Measurements from ENCODE around the gene DGKH. TPM values are rescaled to one million over a fixed set of nuclear protein-coding genes. Genes with fewer than 3 reads are reported as not detected.

DGKH gene, protein sequence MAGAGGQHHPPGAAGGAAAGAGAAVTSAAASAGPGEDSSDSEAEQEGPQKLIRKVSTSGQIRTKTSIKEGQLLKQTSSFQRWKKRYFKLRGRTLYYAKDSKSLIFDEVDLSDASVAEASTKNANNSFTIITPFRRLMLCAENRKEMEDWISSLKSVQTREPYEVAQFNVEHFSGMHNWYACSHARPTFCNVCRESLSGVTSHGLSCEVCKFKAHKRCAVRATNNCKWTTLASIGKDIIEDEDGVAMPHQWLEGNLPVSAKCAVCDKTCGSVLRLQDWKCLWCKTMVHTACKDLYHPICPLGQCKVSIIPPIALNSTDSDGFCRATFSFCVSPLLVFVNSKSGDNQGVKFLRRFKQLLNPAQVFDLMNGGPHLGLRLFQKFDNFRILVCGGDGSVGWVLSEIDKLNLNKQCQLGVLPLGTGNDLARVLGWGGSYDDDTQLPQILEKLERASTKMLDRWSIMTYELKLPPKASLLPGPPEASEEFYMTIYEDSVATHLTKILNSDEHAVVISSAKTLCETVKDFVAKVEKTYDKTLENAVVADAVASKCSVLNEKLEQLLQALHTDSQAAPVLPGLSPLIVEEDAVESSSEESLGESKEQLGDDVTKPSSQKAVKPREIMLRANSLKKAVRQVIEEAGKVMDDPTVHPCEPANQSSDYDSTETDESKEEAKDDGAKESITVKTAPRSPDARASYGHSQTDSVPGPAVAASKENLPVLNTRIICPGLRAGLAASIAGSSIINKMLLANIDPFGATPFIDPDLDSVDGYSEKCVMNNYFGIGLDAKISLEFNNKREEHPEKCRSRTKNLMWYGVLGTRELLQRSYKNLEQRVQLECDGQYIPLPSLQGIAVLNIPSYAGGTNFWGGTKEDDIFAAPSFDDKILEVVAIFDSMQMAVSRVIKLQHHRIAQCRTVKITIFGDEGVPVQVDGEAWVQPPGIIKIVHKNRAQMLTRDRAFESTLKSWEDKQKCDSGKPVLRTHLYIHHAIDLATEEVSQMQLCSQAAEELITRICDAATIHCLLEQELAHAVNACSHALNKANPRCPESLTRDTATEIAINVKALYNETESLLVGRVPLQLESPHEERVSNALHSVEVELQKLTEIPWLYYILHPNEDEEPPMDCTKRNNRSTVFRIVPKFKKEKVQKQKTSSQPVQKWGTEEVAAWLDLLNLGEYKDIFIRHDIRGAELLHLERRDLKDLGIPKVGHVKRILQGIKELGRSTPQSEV
- 3.4 TPM for polyA plus RNA-seq (2013, experiment 1 of 2; ENCODE audit: insufficient read length)
- 3.8 TPM for polyA plus RNA-seq (2013, experiment 2 of 2; ENCODE audit: insufficient read length)

- no peak for DNase-seq
These were observed at the start of gene DGKH for GRCh38 chr13:42048342-42048683. TSS of gene DGKH (plus strand) at chr13:42048648. CDS start at chr13:42048774, 126 bp downstream.

GRCh38 chr13:42000846-42001245 lies 47.6 kb upstream of the DGKH start:
- peak; percentile 24 for DNase-seq

GRCh38 chr13:42001580-42001979 lies 46.9 kb upstream of the DGKH start:
- peak; percentile 57 for DNase-seq

DNA sequence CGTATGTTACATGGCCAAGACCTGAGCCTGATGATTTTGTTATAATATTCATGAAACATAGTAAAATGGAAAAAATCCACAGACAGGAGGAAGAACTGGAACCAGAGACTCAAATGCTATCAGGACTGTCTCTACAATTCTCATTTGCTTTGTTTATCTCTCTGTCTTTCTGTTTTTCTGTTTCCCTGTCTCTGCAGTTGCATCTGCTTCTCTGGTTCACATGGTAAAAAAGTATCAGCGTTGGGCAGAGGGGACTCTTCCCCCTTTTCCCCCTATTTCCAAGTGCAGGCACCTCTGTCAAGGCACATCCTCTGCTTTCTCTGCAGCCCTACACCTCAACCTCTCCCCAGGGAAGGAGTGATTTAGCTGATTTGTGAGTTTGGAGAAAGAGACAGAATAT lies 46.4 kb upstream of the DGKH start:
- DNase-seq, result no peak

DNA sequence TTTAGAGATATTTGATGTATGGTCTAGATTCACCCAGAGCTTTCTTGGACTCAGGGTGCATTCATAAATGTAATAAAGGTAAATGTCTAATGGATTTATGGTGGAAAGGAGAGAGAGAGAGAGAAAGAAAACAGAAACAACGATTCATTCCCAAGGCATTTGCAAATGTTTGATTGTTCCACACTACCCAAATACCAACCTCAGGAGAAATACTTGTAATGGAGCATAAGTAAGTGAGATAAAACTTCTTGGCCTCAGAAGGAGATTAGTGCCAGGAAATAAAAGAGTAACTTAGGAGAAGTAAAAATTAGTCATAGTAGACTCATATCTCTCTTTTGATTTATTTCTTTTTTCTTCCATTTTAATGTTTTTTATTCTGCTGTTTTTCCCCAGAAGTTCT lies 40.6 kb upstream of the DGKH start:
- peak; percentile 13 for DNase-seq

DNA sequence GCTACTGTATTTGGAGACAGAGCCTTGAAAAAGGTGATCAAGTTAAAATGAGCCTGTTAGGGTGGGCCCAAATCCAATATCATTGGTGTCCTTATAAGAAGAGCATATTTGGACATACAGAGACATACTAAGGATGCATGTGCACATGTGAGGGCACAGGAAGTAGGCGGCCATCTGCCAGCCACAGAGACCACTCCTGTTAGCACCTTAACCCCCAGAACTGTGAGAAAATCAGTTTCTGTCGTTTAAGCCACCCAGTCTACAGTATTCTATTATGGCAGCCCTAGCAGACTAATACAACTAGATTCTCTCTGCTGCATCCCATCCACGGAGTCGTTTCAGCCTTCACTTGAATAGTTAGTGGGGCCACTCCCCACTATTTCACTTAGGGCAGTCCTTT lies 39.4 kb upstream of the DGKH start:
- DNase-seq, result no peak

DNA sequence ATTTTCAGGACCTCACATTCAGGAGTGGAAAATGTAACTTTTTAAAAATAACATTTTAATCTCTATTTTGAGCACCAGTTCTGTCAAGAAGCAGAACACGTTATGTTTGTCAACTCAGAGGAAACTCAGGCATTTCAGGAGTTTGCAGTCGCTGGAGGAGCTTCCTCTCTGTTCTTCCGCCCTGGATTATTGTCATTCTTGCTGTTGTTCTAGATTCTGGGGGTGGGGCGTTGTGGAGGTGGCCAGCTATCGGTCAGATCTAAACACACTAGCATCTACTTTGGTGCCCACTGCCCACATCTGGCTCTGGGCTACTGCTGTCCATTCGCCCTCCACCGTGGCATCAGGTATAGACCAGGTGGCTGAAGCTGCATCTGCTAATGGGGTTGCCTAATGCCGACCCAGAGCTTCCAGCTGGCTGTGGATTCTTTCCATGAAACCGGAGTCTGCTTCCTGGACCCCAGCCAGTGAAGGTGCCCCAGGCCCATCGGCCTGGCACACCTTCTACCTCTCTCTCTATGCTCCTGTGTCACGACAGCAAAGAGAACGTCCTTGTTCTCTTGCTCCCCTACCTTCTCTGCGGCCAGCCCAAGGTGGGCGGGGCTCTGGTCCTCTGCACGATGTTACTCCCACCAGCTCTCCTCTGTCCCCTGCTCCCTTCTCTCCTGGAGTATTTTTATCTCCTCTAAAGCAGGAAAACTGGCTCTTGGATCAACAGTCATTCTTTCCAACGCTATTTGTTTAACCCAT lies 36.7 kb upstream of the DGKH start:
- DNase-seq, result no peak

GRCh38 chr13:42014119-42014518 lies 34.3 kb upstream of the DGKH start:
- DNase-seq, result no peak

- no peak for DNase-seq
These were observed 31.2 kb upstream of the DGKH start for GRCh38 chr13:42017264-42017663.

DNA sequence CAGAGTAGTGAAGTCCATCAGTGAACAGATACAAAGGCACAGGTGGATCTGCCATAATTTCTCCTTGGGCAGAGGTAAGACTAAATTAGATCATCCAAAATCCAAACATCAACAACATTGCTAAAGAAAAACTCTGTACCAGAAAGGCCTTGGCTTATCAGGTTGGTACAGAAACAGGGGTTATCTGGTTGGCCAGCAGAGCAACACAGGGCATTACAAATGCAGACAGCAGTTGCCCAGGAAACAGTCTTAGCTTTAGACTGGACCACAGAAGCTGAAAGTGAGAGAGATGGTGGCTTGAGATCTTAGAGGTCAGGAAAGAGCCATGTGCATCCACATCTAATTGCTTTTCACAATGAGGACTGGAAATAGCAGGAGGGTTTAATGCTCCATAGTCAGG lies 26.6 kb upstream of the DGKH start:
- no peak for DNase-seq

- no peak for DNase-seq
These were observed 26.1 kb upstream of the DGKH start for GRCh38 chr13:42022336-42022735.

DNA sequence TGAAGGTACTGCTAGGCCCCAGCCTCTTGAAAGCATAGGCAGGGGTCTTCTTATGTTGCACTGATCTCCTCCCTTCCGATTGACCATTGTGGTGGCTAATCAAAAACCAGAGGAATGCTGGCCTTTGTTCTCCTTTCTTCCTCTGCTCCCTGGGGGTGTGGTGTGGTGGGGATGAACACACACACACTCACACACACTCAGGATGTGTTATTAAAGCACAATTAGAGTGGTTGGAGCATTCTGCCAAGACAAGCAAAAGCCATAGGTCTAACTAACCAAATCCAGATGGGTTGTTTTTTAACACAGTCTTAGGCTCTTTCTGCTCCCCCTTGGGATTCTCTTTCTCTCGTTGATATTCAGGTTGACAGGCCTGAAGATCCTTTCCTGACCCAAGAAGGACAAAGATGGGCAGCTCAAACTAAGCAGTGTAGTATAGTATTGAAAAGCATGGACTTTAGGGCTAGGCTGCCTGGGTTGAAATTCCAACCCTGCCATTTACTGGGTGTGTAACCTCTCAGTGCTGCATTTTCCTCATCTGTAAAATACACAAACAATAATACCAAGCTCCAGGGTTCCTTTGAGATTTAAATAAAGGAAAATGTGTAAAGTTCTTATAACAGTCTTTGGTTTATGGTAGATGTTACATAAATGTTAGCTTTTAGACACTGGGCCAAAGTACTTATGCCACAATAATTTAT lies 25.5 kb upstream of the DGKH start:
- DNase-seq, result peak; percentile 58

- DNase-seq, result no peak
These were observed 21.2 kb upstream of the DGKH start for GRCh38 chr13:42027286-42027685.

DNA sequence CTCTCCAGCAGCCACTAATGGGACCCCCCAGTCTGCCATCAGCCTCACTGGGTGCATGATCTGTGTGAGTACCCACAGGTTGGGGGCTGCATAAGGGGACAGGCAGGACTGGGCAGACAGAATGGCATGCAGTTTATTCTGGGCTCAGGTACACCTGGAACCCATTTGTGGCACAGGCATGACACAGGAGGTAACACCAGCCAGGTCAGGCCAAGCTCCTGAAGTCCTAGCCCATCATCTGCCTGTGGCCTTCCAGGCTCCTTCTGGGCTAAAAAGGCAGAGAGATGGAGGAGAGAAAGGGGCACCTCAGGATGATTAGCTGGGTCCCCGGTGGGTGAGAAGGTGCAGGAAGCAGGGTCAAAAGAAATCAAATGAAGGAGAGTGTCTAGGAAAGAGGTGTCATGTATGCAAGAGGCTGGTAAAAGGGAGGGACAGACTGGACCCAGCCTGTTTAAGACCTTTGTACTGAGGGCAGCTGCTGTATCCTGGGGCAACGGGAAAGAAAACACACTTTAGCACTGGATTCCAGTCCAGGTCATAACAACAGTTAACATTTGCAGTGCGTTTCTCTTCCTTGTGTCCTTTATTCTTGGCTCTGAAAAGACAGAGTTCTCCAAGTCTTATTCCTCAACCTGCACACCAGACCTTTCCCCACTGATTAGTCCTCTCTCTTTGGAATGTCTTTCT lies 20.2 kb upstream of the DGKH start:
- no peak for DNase-seq

DNA sequence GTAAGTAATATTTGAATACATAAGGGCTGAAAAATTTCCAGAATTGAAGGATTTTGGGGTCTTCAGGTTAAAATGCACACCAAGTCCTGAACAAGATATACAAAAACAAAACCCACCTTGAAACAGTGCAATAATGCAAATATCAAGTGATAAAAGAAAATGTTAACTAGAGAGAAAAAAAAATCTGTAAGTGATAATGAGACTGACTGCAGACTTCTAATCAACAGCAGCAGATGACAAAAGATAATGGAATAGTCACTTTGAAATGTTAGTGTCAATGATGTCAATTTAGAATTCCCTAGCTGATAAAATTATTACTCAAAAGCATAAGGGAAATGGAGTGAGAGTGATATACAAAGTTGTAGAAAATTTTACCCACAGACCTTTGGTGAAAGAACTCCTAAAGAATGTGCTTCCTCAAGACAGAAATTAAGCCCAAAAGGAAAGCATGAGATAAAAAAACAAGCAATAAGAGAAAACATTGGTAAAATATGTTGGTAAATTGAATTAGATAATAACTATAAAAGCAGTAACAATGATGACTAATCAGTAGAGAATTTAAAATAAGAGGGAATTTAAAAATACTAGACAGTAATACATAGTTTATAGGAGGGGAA lies 12.4 kb upstream of the DGKH start:
- peak; percentile 59 for DNase-seq

DNA sequence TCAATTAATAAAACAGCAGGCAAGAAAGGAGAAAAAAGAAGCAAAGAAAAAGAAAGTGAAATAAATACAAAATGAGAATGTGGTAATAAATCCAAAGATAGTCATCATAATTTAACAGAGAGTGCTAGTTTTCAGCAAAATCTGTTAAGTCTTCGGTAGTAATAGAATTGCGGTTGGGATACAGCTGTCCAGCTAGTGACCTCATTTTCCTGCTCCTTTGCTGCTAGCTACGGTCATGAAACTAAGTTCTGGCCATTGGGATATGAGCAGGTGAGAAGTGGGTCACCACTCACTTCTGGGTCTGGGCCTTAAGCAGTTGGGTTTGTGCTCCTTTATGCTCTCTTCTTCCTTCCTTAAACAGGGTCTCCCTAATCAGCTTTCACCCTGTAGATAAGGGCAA lies 11.7 kb upstream of the DGKH start:
- DNase-seq, result no peak

- DNase-seq, result no peak
These were observed 9.6 kb upstream of the DGKH start for GRCh38 chr13:42038661-42039456.

DNA sequence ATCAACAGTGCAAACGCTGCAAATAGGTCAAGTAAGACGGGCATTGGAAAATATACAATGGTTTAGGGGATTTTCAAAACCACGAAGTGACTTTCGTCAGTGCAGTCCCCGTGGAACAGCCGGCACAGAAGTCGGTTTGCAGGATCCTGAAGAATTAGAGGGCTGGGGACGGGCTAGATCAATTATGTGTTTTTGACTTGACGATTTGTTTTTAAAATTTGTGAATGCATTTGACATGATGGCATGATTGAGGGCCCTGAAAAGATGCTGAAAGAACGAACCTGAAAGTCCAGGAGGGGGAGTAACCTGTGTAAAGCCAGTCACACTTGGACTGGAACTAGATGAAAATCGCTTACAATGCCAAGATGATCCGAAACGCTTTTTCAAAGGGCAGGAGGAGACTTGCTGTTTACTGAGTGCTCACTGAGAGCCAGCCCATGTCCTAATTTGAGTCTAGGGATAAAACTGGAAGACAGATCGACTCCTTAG lies 8.9 kb upstream of the DGKH start:
- no peak for DNase-seq

- peak; percentile 92 for DNase-seq
These were observed 8.3 kb upstream of the DGKH start for GRCh38 chr13:42039946-42040729.

Data from fibroblast of skin of scalp (primary cell).